ENCODE measurements around the gene KITLG.
"Not testable (repeated sequence)": the region's sequence is repeated elsewhere in the genome, so short reads cannot be mapped to it uniquely, and the experiment has no call there.

Gene KITLG

DNA sequence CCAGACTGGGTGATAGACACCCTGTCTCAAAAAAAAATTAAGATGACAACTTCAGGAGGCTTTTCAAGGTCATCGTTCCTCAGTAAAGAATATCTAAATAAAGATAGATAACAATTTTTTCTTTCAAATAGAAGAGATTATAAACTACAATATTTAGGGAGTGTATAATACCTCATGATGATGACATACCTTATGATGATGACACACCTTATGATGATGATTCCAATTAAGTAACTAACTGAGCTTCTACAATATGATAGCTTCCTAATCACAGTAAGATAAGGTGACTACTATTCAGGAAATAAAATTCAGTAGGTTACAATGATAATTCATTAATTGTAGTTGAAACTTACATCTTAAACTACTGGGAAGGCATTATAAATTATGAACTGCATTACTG lies 40.4 kb downstream of the KITLG start:
- Mint-ChIP-seq H3K27me3 (no peaks in the 10 kb centered on the region), H3K4me3 (no peak overlapping the region), H3K36me3 (no peaks in the 10 kb centered on the region), H3K9me3 (peaks cover 4 to 7% of the 10 kb centered on the region in 2 donors), H3K27ac (no peak overlapping the region), H3K4me1 (no peaks in the 10 kb centered on the region)
- DNase-seq (no peak), ATAC-seq (replicated peaks) (no peak)

DNA sequence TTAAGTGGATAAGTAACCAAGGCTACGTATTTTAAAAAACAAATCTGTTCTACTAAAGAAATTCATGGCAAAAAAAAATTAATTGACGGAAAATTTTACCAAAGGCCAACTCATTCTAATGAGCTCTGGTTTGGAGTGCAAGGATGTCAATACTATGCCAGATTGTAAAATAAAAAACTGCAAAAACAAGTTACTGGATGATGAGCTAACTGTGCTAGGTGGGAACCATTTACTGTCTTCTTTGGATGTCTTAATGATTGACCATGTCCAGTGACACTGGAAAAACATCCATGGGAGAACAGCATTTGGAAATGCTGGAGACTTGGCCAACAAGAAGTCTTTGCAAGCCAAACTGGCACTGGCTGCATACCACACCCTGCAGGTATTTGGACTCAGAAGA lies 41.6 kb downstream of the KITLG start:
- Mint-ChIP-seq H3K4me1 (no peaks in the 10 kb centered on the region), H3K36me3 (no peaks in the 10 kb centered on the region), H3K4me3 (no peak overlapping the region), H3K9me3 (peaks cover 4 to 7% of the 10 kb centered on the region in 2 donors), H3K27me3 (no peaks in the 10 kb centered on the region), H3K27ac (no peak overlapping the region)
- ATAC-seq (replicated peaks), result no peak
- DNase-seq, result no peak

DNA sequence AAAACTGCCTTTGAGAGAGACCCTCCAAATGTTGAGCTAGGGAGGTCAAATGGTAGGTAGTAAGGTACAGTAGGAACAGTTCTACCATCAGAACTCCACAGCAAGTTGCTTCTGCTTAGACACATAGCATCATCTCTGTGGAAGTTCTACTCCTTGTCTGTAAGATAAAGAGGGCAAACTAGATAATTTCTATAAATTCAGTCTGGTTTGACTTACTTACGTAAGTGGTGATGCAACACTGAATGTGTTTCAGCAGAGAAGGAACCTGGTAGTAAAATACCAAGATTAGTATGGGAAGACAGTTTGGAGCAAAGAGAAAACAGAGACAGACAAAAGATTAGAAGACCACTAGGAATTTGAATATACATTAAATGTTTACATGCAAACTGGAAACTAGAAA lies 42.0 kb downstream of the KITLG start:
- no peak overlapping the region for H3K27ac Mint-ChIP-seq
- no peaks in the 10 kb centered on the region for H3K36me3 Mint-ChIP-seq
- ATAC-seq (replicated peaks), result no peak
- no peaks in the 10 kb centered on the region for H3K4me1 Mint-ChIP-seq
- no peaks in the 10 kb centered on the region for H3K27me3 Mint-ChIP-seq
- peaks cover 4 to 5% of the 10 kb centered on the region in 2 donors for H3K9me3 Mint-ChIP-seq
- H3K4me3 Mint-ChIP-seq, result no peak overlapping the region
- no peak for DNase-seq

DNA sequence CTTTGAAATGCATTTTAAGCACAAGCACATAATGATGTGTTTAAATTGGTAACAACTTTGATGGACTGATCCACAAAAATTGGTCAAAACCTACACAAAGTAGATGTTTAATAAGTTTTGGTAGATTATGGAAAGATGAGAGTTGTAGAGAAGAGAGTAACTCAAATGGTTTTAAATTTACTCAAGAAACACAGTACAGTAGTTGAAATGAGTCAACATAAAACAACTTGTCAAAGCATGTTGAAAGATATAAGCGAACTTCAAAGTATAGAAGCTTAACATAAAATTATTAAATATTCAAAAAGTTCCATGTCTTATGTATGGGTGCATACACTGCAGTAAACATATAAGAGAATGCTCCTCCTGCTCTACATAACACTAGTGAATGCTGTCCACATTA lies 49.4 kb downstream of the KITLG start:
- no peaks in the 10 kb centered on the region for H3K36me3 Mint-ChIP-seq
- no peak overlapping the region for H3K4me3 Mint-ChIP-seq
- no peaks in the 10 kb centered on the region for H3K4me1 Mint-ChIP-seq
- H3K27me3 Mint-ChIP-seq, result no peaks in the 10 kb centered on the region
- DNase-seq (no peak), ATAC-seq (replicated peaks) (no peak)
- peaks cover under 1% of the 10 kb centered on the region in 2 donors for H3K9me3 Mint-ChIP-seq
- no peak overlapping the region for H3K27ac Mint-ChIP-seq

DNA sequence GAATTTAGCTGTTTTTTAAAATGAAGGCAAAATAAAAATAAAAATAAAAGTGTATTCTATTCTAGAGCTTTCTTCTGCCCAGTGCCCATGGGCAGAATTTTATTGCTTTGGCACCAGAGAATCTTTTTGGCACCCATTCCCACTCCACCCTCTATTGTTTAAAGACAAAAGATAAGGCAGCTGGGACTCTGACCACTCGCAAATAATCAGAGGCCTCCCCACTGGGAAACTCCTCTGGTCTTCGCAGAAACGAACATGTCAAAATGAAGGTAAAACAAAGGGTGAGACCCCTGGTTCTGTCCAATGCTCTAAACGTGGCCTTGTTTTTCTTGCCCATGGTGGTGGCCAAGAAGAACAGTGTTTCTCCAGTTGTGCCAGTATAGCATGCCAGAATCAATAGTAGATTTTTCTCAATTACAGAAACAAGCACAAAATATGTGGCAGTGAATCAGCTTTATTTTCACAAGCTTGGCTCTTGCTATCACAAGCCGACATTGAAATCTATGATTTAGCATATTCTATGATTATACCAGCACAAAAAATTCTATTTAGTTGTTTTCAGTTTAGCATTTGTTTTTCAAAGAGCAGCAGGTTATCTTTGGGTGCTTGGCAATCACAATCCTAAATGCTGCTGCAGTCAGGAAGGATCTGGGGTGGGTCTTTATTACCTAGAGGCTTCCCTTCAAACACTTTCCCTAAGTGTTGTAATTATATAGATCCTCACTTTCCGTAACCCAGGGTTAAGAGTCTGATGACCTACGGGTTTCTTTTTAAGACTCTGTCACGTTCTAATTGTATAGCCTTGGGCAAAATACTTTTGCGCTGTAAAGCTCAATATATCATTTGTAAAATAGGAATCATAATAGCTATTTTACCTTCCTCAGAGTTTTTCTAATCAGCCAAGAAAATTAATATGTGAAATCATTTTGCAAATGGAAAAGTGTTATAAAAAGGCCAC lies 50.5 kb downstream of the KITLG start:
- no peak overlapping the region for H3K4me3 Mint-ChIP-seq
- no peaks in the 10 kb centered on the region for H3K4me1 Mint-ChIP-seq
- DNase-seq (no peak), ATAC-seq (replicated peaks) (no peak)
- H3K27ac Mint-ChIP-seq, result no peak overlapping the region
- no peaks in the 10 kb centered on the region for H3K9me3 Mint-ChIP-seq
- no peaks in the 10 kb centered on the region for H3K36me3 Mint-ChIP-seq
- no peaks in the 10 kb centered on the region for H3K27me3 Mint-ChIP-seq

DNA sequence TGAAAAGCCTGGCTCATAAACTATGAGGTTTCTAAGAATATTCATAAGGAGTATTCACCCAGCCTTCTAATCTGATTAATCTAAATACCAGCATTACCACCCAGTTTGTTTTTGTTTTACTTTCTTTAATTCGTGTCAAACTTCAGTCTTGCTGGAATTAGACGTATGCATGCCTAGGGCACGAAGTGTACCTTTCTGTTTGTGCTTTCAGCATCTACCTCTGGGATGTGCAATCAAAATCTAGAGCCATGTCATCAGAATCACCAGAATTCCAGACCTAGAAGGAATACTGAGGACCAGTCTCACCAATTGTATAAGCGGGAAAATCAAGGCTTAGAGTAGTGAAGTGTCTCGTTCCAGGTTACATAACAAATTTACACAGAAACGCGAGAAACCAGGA lies 57.3 kb downstream of the KITLG start:
- ATAC-seq (replicated peaks) (no peak), DNase-seq (no peak)
- no peak overlapping the region for H3K27ac Mint-ChIP-seq
- no peaks in the 10 kb centered on the region for H3K36me3 Mint-ChIP-seq
- no peaks in the 10 kb centered on the region for H3K4me1 Mint-ChIP-seq
- no peaks in the 10 kb centered on the region for H3K9me3 Mint-ChIP-seq
- no peak overlapping the region for H3K4me3 Mint-ChIP-seq
- H3K27me3 Mint-ChIP-seq, result no peaks in the 10 kb centered on the region

DNA sequence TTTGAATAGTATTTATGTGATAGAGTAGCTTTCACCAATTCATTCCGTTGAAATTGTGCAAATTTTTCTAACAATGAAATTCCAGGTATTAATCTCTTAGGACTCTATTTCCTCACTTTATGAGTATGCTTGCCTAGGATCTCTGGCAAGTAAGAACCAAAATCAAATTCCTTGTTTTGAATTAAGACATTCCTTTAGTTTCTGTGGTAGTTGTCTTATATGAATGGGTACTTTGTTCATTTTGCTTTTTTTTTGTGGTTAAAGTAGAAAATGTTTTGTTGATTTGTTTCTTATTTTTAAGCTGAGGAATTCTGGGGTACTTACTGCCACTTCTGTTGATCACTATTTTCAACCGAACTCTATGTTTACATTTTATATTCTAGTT lies 59.8 kb downstream of the KITLG start:
- Mint-ChIP-seq H3K27me3 (no peaks in the 10 kb centered on the region), H3K4me1 (no peaks in the 10 kb centered on the region), H3K36me3 (no peaks in the 10 kb centered on the region), H3K27ac (no peak overlapping the region), H3K4me3 (no peak overlapping the region), H3K9me3 (no peaks in the 10 kb centered on the region)
- ATAC-seq (replicated peaks) (no peak), DNase-seq (no peak)

DNA sequence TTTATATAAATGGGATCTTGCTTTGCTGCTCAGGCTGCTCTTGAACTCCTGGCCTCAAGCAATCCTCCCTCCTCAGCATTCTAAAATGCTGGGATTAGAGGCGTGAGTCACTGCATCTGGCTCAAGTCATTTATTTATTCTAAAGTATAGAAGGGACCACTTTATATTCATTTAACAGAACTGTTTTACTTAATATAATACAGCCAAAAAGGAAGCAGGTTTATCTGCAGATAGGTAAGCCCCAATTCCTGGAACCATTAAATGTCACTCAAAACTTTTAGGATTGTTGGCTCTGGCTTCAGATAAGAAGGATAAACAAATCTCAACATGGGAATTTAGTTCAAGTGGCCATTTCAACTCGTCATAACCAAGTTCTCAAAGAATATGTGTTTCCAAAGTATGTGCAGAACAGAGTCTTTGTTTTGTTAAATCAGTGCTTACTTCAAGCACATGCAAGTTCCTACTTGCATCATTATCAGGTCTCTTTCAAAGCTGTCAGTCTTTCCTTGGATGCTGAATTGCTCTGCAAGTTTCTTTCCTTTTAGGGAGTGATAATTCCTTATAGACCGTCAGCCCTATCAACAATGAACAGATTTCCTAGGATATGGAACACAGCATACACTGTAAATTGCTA lies 60.4 kb downstream of the KITLG start:
- ATAC-seq (replicated peaks) (no peak), DNase-seq (no peak)
- Mint-ChIP-seq H3K27me3 (no peaks in the 10 kb centered on the region), H3K9me3 (no peaks in the 10 kb centered on the region), H3K4me1 (no peaks in the 10 kb centered on the region), H3K27ac (no peak overlapping the region), H3K4me3 (no peak overlapping the region), H3K36me3 (no peaks in the 10 kb centered on the region)

DNA sequence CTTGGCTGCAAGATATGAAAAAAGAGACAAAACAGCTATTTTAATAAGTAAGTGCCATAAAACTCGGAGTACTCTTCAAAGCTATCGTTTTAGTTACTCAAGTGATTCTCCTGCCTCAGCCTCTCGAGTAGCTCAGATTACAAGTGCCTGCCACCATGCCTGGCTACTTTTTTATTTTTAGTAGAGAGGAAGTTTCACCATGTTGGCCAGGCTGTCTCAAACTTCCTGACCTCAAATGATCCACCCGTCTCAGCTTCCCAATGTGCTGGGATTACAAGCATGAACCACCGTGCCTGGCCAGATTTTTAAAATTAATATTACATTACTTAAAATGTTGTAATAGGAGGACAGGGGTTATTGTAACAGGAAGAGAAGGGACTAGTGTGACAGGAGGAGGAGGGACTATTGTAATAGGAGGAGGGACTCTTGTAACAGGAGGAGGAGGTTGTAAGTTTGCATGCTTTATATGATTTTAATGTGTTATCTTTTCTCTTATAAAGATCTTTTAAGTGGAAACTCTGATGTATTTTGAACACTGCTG lies 61.3 kb downstream of the KITLG start:
- Mint-ChIP-seq H3K9me3 (no peaks in the 10 kb centered on the region), H3K36me3 (no peaks in the 10 kb centered on the region), H3K27ac (no peak overlapping the region), H3K27me3 (no peaks in the 10 kb centered on the region), H3K4me3 (no peak overlapping the region), H3K4me1 (no peaks in the 10 kb centered on the region)
- ATAC-seq (replicated peaks) (no peak), DNase-seq (no peak)

DNA sequence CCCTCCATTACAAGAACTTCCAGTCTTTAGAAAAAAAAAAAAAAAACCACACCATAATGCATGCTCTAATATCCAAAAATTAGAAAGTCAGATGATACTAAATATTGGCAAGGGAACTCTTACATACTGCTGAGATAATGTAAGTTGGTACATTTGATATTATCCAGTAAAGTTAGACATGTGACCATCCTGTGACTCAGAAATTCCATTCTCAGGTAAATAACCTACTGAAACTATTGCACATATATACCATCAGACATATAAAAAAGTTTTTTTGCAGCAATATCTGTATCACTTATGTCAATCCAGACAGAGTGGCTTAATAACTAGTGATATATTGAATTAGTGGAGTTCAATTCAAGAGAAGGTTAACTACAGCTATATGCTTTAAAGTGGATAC lies 63.5 kb downstream of the KITLG start:
- Mint-ChIP-seq H3K27ac (no peak overlapping the region), H3K4me1 (no peaks in the 10 kb centered on the region), H3K4me3 (no peak overlapping the region), H3K9me3 (no peaks in the 10 kb centered on the region), H3K27me3 (no peaks in the 10 kb centered on the region), H3K36me3 (no peaks in the 10 kb centered on the region)
- no peak for DNase-seq
- no peak for ATAC-seq (replicated peaks)

DNA sequence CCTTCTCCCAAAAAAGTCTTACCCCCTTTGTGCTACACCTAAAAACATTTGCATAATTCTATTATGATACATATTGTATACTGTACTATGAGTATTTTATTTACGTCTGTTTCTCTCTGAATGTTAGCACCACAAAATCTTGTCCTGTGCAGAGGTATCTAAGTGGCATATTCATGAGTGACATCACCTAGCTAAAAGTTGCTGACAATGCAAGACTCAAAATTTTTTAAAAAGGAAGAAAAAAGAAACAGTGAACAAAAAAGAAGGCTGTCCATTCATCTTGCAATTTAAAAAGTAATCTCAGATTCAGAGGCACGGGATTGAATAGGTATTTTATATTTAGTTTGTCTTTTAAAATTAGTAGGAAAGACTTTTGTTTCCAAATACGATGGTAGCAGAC lies 69.4 kb downstream of the KITLG start:
- no peaks in the 10 kb centered on the region for H3K4me1 Mint-ChIP-seq
- H3K9me3 Mint-ChIP-seq, result no peaks in the 10 kb centered on the region
- DNase-seq (no peak), ATAC-seq (replicated peaks) (no peak)
- H3K27me3 Mint-ChIP-seq, result no peaks in the 10 kb centered on the region
- no peaks in the 10 kb centered on the region for H3K36me3 Mint-ChIP-seq
- H3K4me3 Mint-ChIP-seq, result no peak overlapping the region
- H3K27ac Mint-ChIP-seq, result no peak overlapping the region

DNA sequence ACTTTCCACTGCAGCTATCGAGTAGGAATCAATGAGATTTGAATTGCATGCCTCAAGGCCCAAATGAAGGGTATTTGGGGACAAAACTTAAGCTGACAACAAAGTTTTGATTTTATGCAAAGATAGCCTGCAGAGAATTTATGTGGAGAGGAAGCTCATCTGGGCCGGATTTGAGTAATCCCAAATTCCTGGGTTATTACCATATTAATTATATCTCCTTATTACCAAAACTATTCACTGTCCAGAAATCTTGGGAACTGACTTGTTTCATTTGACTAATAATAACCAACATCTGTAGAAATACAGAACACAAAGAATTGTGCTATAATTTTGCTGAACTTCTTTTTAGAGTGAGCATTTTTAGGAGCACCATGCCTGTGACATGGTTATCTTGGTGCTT lies 70.4 kb downstream of the KITLG start:
- H3K36me3 Mint-ChIP-seq, result no peaks in the 10 kb centered on the region
- ATAC-seq (replicated peaks) (no peak), DNase-seq (no peak)
- no peaks in the 10 kb centered on the region for H3K27me3 Mint-ChIP-seq
- no peak overlapping the region for H3K27ac Mint-ChIP-seq
- no peak overlapping the region for H3K4me3 Mint-ChIP-seq
- H3K9me3 Mint-ChIP-seq, result no peaks in the 10 kb centered on the region
- H3K4me1 Mint-ChIP-seq, result no peaks in the 10 kb centered on the region

DNA sequence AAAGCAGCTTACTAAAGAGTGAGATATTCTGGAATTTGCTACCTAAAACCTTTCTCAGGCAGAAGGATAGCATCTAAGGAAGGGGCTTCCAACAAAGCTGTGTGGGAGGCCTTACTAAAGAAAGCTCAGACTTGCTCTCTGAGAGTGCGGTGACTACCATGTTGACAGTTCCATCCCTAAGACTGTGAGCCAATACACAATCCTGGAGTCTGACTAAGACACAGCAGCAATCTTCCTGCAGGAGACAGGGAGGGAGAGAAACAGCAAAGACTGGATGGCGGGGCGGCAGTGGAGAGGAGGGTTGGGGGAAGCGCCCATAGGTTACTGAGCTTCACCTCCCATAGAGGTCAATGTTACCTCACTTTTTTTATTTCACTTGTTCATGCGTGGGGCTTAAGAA lies 70.9 kb downstream of the KITLG start:
- H3K27ac Mint-ChIP-seq, result no peak overlapping the region
- ATAC-seq (replicated peaks) (no peak), DNase-seq (no peak)
- H3K4me3 Mint-ChIP-seq, result no peak overlapping the region
- no peaks in the 10 kb centered on the region for H3K27me3 Mint-ChIP-seq
- H3K36me3 Mint-ChIP-seq, result no peaks in the 10 kb centered on the region
- no peaks in the 10 kb centered on the region for H3K9me3 Mint-ChIP-seq
- H3K4me1 Mint-ChIP-seq, result no peaks in the 10 kb centered on the region

DNA sequence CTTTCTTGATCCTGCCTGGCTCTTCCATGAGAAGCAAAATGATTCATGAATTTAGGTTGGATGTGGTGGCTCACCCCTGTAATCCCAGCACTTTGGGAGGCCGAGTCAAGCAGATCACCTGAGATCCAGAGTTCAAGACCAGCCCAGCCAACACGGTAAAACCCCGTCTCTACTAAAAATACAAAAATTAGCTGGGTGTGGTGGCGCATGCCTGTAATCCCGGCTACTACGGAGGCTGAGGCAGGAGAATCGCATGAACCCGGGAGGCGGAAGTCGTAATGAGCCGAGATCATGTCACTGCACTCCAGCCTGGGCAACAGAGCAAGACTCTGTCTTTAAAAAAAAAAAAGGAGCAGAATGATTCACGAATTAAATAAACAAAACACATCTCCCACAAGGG lies 72.4 kb downstream of the KITLG start:
- not testable (repeated sequence) for H3K27me3 Mint-ChIP-seq; ATAC-seq (replicated peaks); H3K4me1 Mint-ChIP-seq; H3K9me3 Mint-ChIP-seq; H3K4me3 Mint-ChIP-seq; DNase-seq; H3K36me3 Mint-ChIP-seq; H3K27ac Mint-ChIP-seq

DNA sequence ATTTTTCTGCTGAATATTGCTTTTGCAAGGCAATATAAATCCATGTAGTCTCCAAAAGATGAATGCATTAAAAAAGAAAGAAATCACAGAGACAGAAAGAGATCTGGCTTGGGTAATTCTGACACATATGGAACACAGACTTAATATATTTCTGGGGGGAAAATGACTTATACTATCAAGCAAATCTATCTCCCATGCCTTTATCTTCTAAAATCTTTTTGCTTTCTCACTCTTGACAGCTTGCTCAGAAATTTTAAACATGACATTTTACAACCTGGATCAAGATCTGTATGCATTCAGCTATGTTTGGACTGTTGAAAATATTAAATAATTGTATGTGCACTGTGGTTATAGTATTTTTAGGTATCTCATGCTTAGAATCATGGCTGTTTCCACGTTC lies 73.0 kb downstream of the KITLG start:
- no peak overlapping the region for H3K27ac Mint-ChIP-seq
- DNase-seq (no peak), ATAC-seq (replicated peaks) (no peak)
- H3K4me3 Mint-ChIP-seq, result no peak overlapping the region
- no peaks in the 10 kb centered on the region for H3K4me1 Mint-ChIP-seq
- H3K9me3 Mint-ChIP-seq, result no peaks in the 10 kb centered on the region
- no peaks in the 10 kb centered on the region for H3K27me3 Mint-ChIP-seq
- no peaks in the 10 kb centered on the region for H3K36me3 Mint-ChIP-seq

Measured in stimulated activated naive B cell treated with anti-CD40 and anti-IgM and Interleukin-4, amounts not matched to agents 10 μg/mL and 1 μg/mL and 100 μg/mL, for 72 hours (primary cell).